Naive thymus-derived CD4-positive, alpha-beta T cell (primary cell): Measurements from ENCODE around the gene CDC42BPB. TPM values are rescaled to one million over a fixed set of nuclear protein-coding genes. Genes with fewer than 3 reads are reported as not detected.
A peak's percentile ranks its signal among the peaks of the same experiment; 100 is the strongest.

ENCODE experiments used
- ATAC-seq: fragments of 150-1000 bp; cut with Tn5 transposase; 2 replicates; pipeline ENCODE4 v1.10.0; 2021; ENCODE audit warnings: mild to moderate bottlenecking, moderate library complexity
- CTCF ChIA-PET: fragments of 350-600 bp; sonication (Branson Sonifier 250); formaldehyde crosslinking; loops from one replicate; lab custom pipeline; 2021; ENCODE audit warnings: antibody characterized with exemption; lab: Charles Lee
- POLR2A ChIA-PET: fragments of 350-600 bp; sonication (Branson Sonifier 250); formaldehyde crosslinking; loops from one replicate; lab custom pipeline; 2021; ENCODE audit warnings: antibody characterized with exemption, inconsistent platforms; lab: Charles Lee
- DNase-seq, 9 donors: peaks; one replicate each; pipeline versions ENCODE4 v3.0.0 to v3.0.0-alpha.2; 2020 to 2022; ENCODE audit warnings: mixed read lengths in 1 of 9
- H3K27ac ChIP-seq: one replicate; pipeline ENCODE4 v1.7.0; 2013; ENCODE audit warnings: mild to moderate bottlenecking, low read depth, low read length, moderate library complexity
- H3K27me3 ChIP-seq, 2 donors: one replicate each; pipeline ENCODE4 v1.7.0; 2013; ENCODE audit warnings: low read length in 2 of 2, mild to moderate bottlenecking in 2 of 2, moderate library complexity in 2 of 2; ENCODE audit not compliant: control insufficient read depth in 2 of 2, insufficient read depth in 2 of 2
- H3K36me3 ChIP-seq, 3 experiments: 1 replicate in 2 of 3; 2 replicates in 1 of 3; pipeline ENCODE4 v1.7.0; 2013; ENCODE audit warnings: low read length in 3 of 3, mild to moderate bottlenecking in 3 of 3, moderate library complexity in 1 of 3; ENCODE audit not compliant: insufficient read depth in 3 of 3, control insufficient read depth in 2 of 3
- H3K4me1 ChIP-seq, 2 donors: one replicate each; pipeline ENCODE4 v1.7.0; 2013; ENCODE audit warnings: low read length in 2 of 2, mild to moderate bottlenecking in 2 of 2, moderate library complexity in 1 of 2; ENCODE audit not compliant: control insufficient read depth in 2 of 2, insufficient read depth in 2 of 2
- H3K4me3 ChIP-seq: 2 replicates; pipeline ENCODE4 v1.7.0; 2013; ENCODE audit warnings: mild to moderate bottlenecking, low read length
- H3K9me3 ChIP-seq, 3 experiments: 1 replicate in 2 of 3; 2 replicates in 1 of 3; pipeline ENCODE4 v1.7.0; 2013; ENCODE audit warnings: low read length in 3 of 3; ENCODE audit not compliant: control insufficient read depth in 2 of 3
- H3K27ac Mint-ChIP-seq, 9 donors: one replicate each; pipeline ENCODE4 v1.8.0; 2020 to 2022; ENCODE audit warnings: mixed read lengths in 9 of 9, mild to moderate bottlenecking in 8 of 9, moderate library complexity in 5 of 9, inconsistent platforms in 2 of 9
- H3K27me3 Mint-ChIP-seq, 5 donors: one replicate each; pipeline ENCODE4 v1.8.0; 2021 to 2022; ENCODE audit warnings: mixed read lengths in 5 of 5, mild to moderate bottlenecking in 1 of 5
- H3K36me3 Mint-ChIP-seq, 5 donors: one replicate each; pipeline ENCODE4 v1.8.0; 2020 to 2022; ENCODE audit warnings: mixed read lengths in 5 of 5, mild to moderate bottlenecking in 3 of 5, inconsistent platforms in 1 of 5
- H3K4me1 Mint-ChIP-seq, 7 donors: one replicate each; pipeline ENCODE4 v1.8.0; 2020 to 2022; ENCODE audit warnings: mixed read lengths in 7 of 7, mild to moderate bottlenecking in 3 of 7, inconsistent platforms in 1 of 7
- H3K4me3 Mint-ChIP-seq, 10 donors: one replicate each; pipeline ENCODE4 v1.8.0; 2020 to 2022; ENCODE audit warnings: mild to moderate bottlenecking in 10 of 10, mixed read lengths in 10 of 10, moderate library complexity in 6 of 10, inconsistent platforms in 2 of 10
- H3K9me3 Mint-ChIP-seq, 11 donors: one replicate each; pipeline ENCODE4 v1.8.0; 2020 to 2022; ENCODE audit warnings: mixed read lengths in 11 of 11, mild to moderate bottlenecking in 4 of 11, inconsistent platforms in 1 of 11, moderate library complexity in 1 of 11
- intact Hi-C, 2 donors: fragments of 100-400 bp; cut with micrococcal nuclease; formaldehyde crosslinking; loops; one replicate each; pipeline ENCODE4 v1.15.1; 2023
- polyA plus RNA-seq, 2 donors: library from polyadenylated mRNA; unstranded; fragments of 300-500 nt; fragmentation: Illumina TruSeq; gene quantifications; one replicate each; pipeline ENCODE4 v1.2.3, GENCODE V29; 2021
- total RNA-seq, 6 experiments: library from RNA in 5 of 6; stranded (reverse) in 5 of 6; gene quantifications; 1 replicate in 5 of 6; 2 replicates in 1 of 6; pipeline ENCODE4 v1.2.3 and lab custom pipeline; 2021 to 2026

CDC42BPB gene
- total and polyA plus RNA-seq, 7 experiments from 2014 or later, result 0.34 to 16.0 (median 4.8) TPM

- H3K9me3 ChIP-seq, result no peaks in the 10 kb centered on the region
- peaks cover 4 to 25% (median 6%) of the 10 kb centered on the region in 5 donors for H3K27me3 Mint-ChIP-seq
- ChIA-PET CTCF (no interaction called here), POLR2A (interaction anchor here (0.8 kb wide), 1 partner anchor 279 kb away, joined by 3 read pairs; no protein-coding TSS in a partner anchor)
- DNase-seq (no peak), ATAC-seq (no peak)
- H3K27me3 ChIP-seq, result no peaks in the 10 kb centered on the region
- H3K4me3 ChIP-seq, result no peak overlapping the region
- H3K36me3 Mint-ChIP-seq, result no peaks in the 10 kb centered on the region
- no peak overlapping the region for H3K27ac Mint-ChIP-seq
- intact Hi-C loops, result no loop called here
- H3K27ac ChIP-seq, result no peak overlapping the region
- no peaks in the 10 kb centered on the region for H3K9me3 Mint-ChIP-seq
- H3K4me1 ChIP-seq, result no peaks in the 10 kb centered on the region
- H3K4me3 Mint-ChIP-seq, result no peak overlapping the region
- H3K4me1 Mint-ChIP-seq, result peaks cover 0 to 3% (median 0%) of the 10 kb centered on the region in 7 donors
- no peaks in the 10 kb centered on the region for H3K36me3 ChIP-seq
Measured at GRCh38 chr14:103085106-103086091, 28.1 kb upstream of the CDC42BPB start.

GRCh38 chr14:103084021-103084919, 26.9 kb upstream of the CDC42BPB start, which contains the start of gene LBHD2:
Gene LBHD2, plus strand, starts transcription at chr14:103084210. Its CDS starts 1,803 bp downstream, at chr14:103086013.
- peaks cover 4 to 25% (median 6%) of the 10 kb centered on the region in 5 donors for H3K27me3 Mint-ChIP-seq
- H3K9me3 Mint-ChIP-seq, result no peaks in the 10 kb centered on the region
- no peaks in the 10 kb centered on the region for H3K27me3 ChIP-seq
- peaks cover 0 to 3% (median 0%) of the 10 kb centered on the region in 7 donors for H3K4me1 Mint-ChIP-seq
- H3K36me3 ChIP-seq, result no peaks in the 10 kb centered on the region
- no peak for DNase-seq
- ChIA-PET POLR2A (no interaction called here), CTCF (no interaction called here)
- no peak within 1 kb of the TSS for H3K4me3 Mint-ChIP-seq
- no peak for ATAC-seq
- no peaks in the 10 kb centered on the region for H3K9me3 ChIP-seq
- no peaks in the 10 kb centered on the region for H3K36me3 Mint-ChIP-seq
- H3K27ac ChIP-seq, result no peak within 1 kb of the TSS
- no peak within 1 kb of the TSS for H3K4me3 ChIP-seq
- intact Hi-C loops, result no loop called here
- H3K27ac Mint-ChIP-seq, result no peak within 1 kb of the TSS
- H3K4me1 ChIP-seq, result no peaks in the 10 kb centered on the region

DNA sequence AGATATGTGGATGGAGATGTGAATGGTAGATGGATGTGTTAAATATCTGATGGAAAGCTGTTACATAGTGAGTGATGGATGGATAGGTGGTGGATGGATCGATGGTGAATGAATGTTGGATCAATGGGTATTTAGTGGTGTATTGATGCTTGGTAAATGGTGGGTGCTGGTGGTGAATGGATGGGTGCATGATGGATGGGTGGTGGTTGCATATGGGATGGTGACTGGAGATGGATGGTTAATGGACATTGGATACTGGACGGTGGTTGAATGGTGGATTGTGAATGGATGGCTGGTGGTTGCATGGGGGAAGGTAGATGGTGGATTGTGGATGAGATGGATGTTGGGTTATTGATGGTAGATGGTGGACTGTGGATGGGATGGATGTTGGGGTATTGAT, 24.6 kb upstream of the CDC42BPB start:
- POLR2A ChIA-PET, result no interaction called here
- Histone ChIP-seq H3K36me3 (no peaks in the 10 kb centered on the region), H3K27ac (no peak overlapping the region), H3K9me3 (no peaks in the 10 kb centered on the region), H3K4me3 (no peak overlapping the region), H3K4me1 (no peaks in the 10 kb centered on the region), H3K27me3 (no peaks in the 10 kb centered on the region)
- intact Hi-C loops, result no loop called here
- DNase-seq (no peak), ATAC-seq (no peak)
- Mint-ChIP-seq H3K27ac (no peak overlapping the region), H3K36me3 (no peaks in the 10 kb centered on the region), H3K4me1 (peaks cover 0 to 5% (median 0%) of the 10 kb centered on the region in 7 donors), H3K9me3 (peaks cover 0 to 1% (median 0%) of the 10 kb centered on the region in 11 donors), H3K4me3 (no peak overlapping the region), H3K27me3 (peaks cover 4 to 21% (median 6%) of the 10 kb centered on the region in 5 donors)
- CTCF ChIA-PET, result no interaction called here

DNA sequence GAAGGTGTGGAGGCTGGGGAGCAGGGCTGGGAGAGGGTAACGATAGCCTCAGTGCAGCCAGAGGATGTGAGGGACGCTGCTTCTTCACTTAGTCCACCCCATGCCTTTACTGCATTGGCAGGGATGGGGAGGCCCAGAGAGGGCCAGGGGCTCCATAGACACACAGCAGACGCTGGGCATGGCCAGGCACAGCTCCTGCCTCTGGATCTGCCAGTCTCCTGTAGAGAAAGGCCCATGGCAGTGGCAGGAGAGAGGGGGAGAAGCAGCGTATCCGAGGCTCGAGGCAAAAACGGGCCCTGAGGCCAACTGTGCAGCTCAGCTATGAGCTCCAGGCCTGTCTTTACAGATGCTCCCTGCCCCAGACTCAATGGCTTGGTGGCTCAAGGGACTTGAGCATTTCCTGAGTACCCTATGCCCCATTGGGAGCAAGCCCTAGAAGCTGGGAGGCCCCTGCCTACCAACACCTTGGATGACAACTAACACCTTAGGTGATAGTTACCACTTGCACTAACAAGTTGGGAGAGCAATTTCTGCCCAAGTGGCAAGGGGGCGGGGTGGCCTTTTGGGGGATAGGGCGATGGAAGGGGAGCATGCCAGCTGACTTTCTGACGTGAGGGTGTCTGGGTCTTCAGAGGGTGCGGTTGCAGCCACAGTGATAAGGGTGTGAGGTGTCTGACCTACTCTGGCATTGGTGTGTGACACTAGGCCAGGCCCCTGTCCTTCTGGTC, 21.7 kb upstream of the CDC42BPB start:
- DNase-seq (no peak), ATAC-seq (no peak)
- Histone ChIP-seq H3K36me3 (no peaks in the 10 kb centered on the region), H3K4me3 (no peak overlapping the region), H3K27ac (no peak overlapping the region), H3K9me3 (no peaks in the 10 kb centered on the region), H3K4me1 (peaks cover 0 to 5% of the 10 kb centered on the region in 2 donors), H3K27me3 (no peaks in the 10 kb centered on the region)
- Mint-ChIP-seq H3K4me3 (no peak overlapping the region), H3K36me3 (no peaks in the 10 kb centered on the region), H3K9me3 (peaks cover 0 to 1% (median 0%) of the 10 kb centered on the region in 11 donors), H3K4me1 (peaks cover 0 to 2% (median 0%) of the 10 kb centered on the region in 7 donors), H3K27ac (no peak overlapping the region), H3K27me3 (no peaks in the 10 kb centered on the region)
- CTCF ChIA-PET, result interaction anchor here (1.8 kb wide), 1 partner anchor 384 kb away, joined by 5 read pairs; no protein-coding TSS in a partner anchor
- intact Hi-C loops, result loop anchor here (1.0 to 5.0 kb wide), 5 partner anchors 12 to 387 kb away; no protein-coding TSS in a partner anchor
- POLR2A ChIA-PET, result interaction anchor here (0.7 kb wide), 1 partner anchor 116 kb away, joined by 4 read pairs; no protein-coding TSS in a partner anchor

DNA sequence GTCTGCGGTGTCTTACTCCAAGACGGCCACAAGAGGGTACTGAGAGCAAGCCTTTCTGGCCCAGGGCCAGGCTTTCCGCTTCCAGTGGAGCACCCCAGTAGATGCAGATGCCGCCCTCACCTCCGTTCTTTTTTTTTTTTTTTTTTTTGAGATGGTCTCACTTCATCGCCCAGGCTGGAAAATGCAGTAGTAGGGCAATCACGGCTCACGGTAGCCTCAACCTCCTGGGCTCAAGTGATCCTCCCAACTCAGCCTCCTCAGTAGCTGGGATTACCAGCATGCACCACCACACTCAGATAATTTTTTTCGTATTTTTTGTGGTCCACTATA, 21.0 kb upstream of the CDC42BPB start:
- intact Hi-C loops, result loop anchor here (1.0 to 5.0 kb wide), 5 partner anchors 13 to 386 kb away; no protein-coding TSS in a partner anchor
- Mint-ChIP-seq H3K9me3 (peaks cover 0 to 1% (median 0%) of the 10 kb centered on the region in 11 donors), H3K27ac (no peak overlapping the region), H3K36me3 (no peaks in the 10 kb centered on the region), H3K4me1 (peaks cover 0 to 2% (median 0%) of the 10 kb centered on the region in 7 donors), H3K27me3 (no peaks in the 10 kb centered on the region), H3K4me3 (peak overlapping the region in 2 of 10 donors; percentile 3 to 37)
- Histone ChIP-seq H3K4me3 (no peak overlapping the region), H3K9me3 (no peaks in the 10 kb centered on the region), H3K36me3 (no peaks in the 10 kb centered on the region), H3K27me3 (no peaks in the 10 kb centered on the region), H3K4me1 (peaks cover 0 to 5% of the 10 kb centered on the region in 2 donors), H3K27ac (no peak overlapping the region)
- DNase-seq (peak; percentile 60 to 83 (median 74)), ATAC-seq (peak; percentile 85)
- CTCF ChIA-PET, result interaction anchor here (1.8 kb wide), 1 partner anchor 384 kb away, joined by 5 read pairs; no protein-coding TSS in a partner anchor
- POLR2A ChIA-PET, result interaction anchor here (0.7 kb wide), 1 partner anchor 116 kb away, joined by 4 read pairs; no protein-coding TSS in a partner anchor
